ENCODE results near the gene PTPRD. TPM values are rescaled to one million over a fixed set of nuclear protein-coding genes. Genes with fewer than 3 reads are reported as not detected.

Gene PTPRD
- total RNA-seq, 1 experiment from 2014 or later, result 32.5 TPM

DNA sequence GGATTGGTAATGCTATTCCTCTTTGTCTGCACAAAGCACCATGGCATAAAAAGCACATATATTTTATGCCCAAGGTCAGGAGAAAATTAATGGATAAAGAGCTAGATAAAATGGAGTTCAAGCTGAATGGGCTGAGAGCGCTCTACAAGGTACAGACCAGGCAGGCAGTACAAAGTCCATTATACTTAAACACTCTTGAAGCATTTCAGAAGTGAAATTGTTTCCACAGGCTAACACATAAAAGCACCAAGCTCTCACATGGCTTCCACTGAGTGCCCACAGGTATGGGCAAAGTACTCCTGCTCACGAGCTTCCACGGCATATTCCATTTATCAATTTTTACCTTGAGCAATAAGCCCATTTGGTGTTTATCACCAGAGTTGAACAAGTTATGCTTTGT is 2042.0 kb downstream of the PTPRD start:
- H3K4me1 Mint-ChIP-seq, result no peaks in the 10 kb centered on the region
- Histone ChIP-seq H3K27ac (ENCODE audit: insufficient read length, low read depth, low read length) (no peak overlapping the region), H3K9me3 (ENCODE audit: control insufficient read depth, low read depth, low read length) (no peaks in the 10 kb centered on the region), H3K23ac (ENCODE audit: insufficient read length, low read depth, low read length) (no peak overlapping the region), H4K20me1 (ENCODE audit: control insufficient read depth, insufficient read depth, insufficient read length) (no peaks in the 10 kb centered on the region), H3K27me3 (ENCODE audit: insufficient read depth, low read length) (no peaks in the 10 kb centered on the region), H4K91ac (ENCODE audit: insufficient read length, low read depth, low read length) (no peak overlapping the region), H2AFZ (ENCODE audit: low read length) (no peak overlapping the region), H4K5ac (ENCODE audit: insufficient read length, low read depth, low read length) (no peak overlapping the region), H3K79me1 (ENCODE audit: insufficient read depth, low read depth, low read length, poor library complexity, severe bottlenecking) (no peaks in the 10 kb centered on the region), H2BK15ac (ENCODE audit: low read depth, low read length) (no peak overlapping the region), H3T11ph (ENCODE audit: low read length) (no peak overlapping the region), H3K9ac (ENCODE audit: extremely low read depth, insufficient read length, low read length) (no peak overlapping the region), H3K4me2 (ENCODE audit: insufficient read depth, insufficient read length, low read length) (no peak overlapping the region), H3K56ac (ENCODE audit: insufficient read length, low read depth, low read length) (no peak overlapping the region), H3K4ac (ENCODE audit: low read depth, low read length) (no peak overlapping the region), H3K4me1 (ENCODE audit: insufficient read depth, low read length) (no peaks in the 10 kb centered on the region), H3K18ac (ENCODE audit: insufficient read length, low read depth, low read length) (no peak overlapping the region), H2BK5ac (ENCODE audit: insufficient read length, low read length) (no peak overlapping the region), H2BK20ac (ENCODE audit: low read depth, low read length, poor library complexity, severe bottlenecking) (no peak overlapping the region), H4K8ac (replicated peaks; ENCODE audit: insufficient read length, low read depth, low read length) (no peak overlapping the region), H2BK120ac (ENCODE audit: low read depth, low read length, poor library complexity, severe bottlenecking) (no peak overlapping the region), H2BK12ac (ENCODE audit: insufficient read length, low read depth, low read length) (no peak overlapping the region), H2AK5ac (ENCODE audit: insufficient read length, low read length) (no peak overlapping the region), H3K23me2 (ENCODE audit: insufficient read length, low read depth, low read length, poor library complexity, severe bottlenecking) (no peaks in the 10 kb centered on the region), H3K79me2 (ENCODE audit: insufficient read depth, low read length) (no peaks in the 10 kb centered on the region), H3K14ac (ENCODE audit: insufficient read depth, low read length) (no peak overlapping the region)
- DNase-seq, result no peak
- H3K9me3 Mint-ChIP-seq, result no peaks in the 10 kb centered on the region
- no CpG with 5 or more reads among the region's 3 CpGs for WGBS (ENCODE audit: extremely low coverage, insufficient read length, low lambda C conversion rate)
- H3K27me3 Mint-ChIP-seq (ENCODE audit: low read depth), result no peaks in the 10 kb centered on the region
- H3K36me3 Mint-ChIP-seq (ENCODE audit: insufficient read depth in 1 of 3, low read depth in 3 of 3), result no peaks in the 10 kb centered on the region
- H3K27ac Mint-ChIP-seq, result no peak overlapping the region
- TF ChIP-seq, protein P1, sequence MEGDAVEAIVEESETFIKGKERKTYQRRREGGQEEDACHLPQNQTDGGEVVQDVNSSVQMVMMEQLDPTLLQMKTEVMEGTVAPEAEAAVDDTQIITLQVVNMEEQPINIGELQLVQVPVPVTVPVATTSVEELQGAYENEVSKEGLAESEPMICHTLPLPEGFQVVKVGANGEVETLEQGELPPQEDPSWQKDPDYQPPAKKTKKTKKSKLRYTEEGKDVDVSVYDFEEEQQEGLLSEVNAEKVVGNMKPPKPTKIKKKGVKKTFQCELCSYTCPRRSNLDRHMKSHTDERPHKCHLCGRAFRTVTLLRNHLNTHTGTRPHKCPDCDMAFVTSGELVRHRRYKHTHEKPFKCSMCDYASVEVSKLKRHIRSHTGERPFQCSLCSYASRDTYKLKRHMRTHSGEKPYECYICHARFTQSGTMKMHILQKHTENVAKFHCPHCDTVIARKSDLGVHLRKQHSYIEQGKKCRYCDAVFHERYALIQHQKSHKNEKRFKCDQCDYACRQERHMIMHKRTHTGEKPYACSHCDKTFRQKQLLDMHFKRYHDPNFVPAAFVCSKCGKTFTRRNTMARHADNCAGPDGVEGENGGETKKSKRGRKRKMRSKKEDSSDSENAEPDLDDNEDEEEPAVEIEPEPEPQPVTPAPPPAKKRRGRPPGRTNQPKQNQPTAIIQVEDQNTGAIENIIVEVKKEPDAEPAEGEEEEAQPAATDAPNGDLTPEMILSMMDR (conservative IDR thresholded peaks at IDR 0.05), result no peak
- no peak overlapping the region for H3K4me3 Mint-ChIP-seq

Data from H9 (cell line).